ENCODE results near the gene ALDOC. TPM values are rescaled to one million over a fixed set of nuclear protein-coding genes. Genes with fewer than 3 reads are reported as not detected.

ALDOC gene
- total RNA-seq, 1 experiment from 2014 or later = 53.2 TPM

GRCh38 chr17:28527859-28528258 is 48.8 kb downstream of the ALDOC start:
- no peak overlapping the region for H2AK5ac ChIP-seq (ENCODE audit: insufficient read length, low read length)
- H3K4me1 ChIP-seq (ENCODE audit: insufficient read depth, low read length) = no peaks in the 10 kb centered on the region
- no peak overlapping the region for H4K91ac ChIP-seq (ENCODE audit: insufficient read length, low read depth, low read length)
- no CpG with 5 or more reads among the region's 2 CpGs for WGBS (ENCODE audit: extremely low coverage, insufficient read length, low lambda C conversion rate)
- Mint-ChIP-seq H3K27ac (no peak overlapping the region), H3K4me1 (peaks cover 2 to 24% of the 10 kb centered on the region in 2 experiments; a peak in 3 of 4 replicates), H3K27me3 (ENCODE audit: low read depth) (peaks cover 13% of the 10 kb centered on the region), H3K36me3 (ENCODE audit: insufficient read depth in 1 of 3, low read depth in 3 of 3) (no peaks in the 10 kb centered on the region), H3K9me3 (no peaks in the 10 kb centered on the region), H3K4me3 (no peak overlapping the region)
- TF ChIP-seq CTCF (conservative IDR thresholded peaks at IDR 0.05) = no peak
- H2BK20ac ChIP-seq (ENCODE audit: low read depth, low read length, poor library complexity, severe bottlenecking) = no peak overlapping the region
- no peak for DNase-seq
- H4K8ac ChIP-seq (replicated peaks; ENCODE audit: insufficient read length, low read depth, low read length) = no peak overlapping the region
- no peak overlapping the region for H4K5ac ChIP-seq (ENCODE audit: insufficient read length, low read depth, low read length)
- H3T11ph ChIP-seq (ENCODE audit: low read length) = no peak overlapping the region
- no peak overlapping the region for H2BK12ac ChIP-seq (ENCODE audit: insufficient read length, low read depth, low read length)
- H3K9ac ChIP-seq (ENCODE audit: extremely low read depth, insufficient read length, low read length) = no peak overlapping the region
- H3K27ac ChIP-seq (ENCODE audit: insufficient read length, low read depth, low read length) = no peak overlapping the region
- H3K4ac ChIP-seq (ENCODE audit: low read depth, low read length) = no peak overlapping the region
- no peak overlapping the region for H3K56ac ChIP-seq (ENCODE audit: insufficient read length, low read depth, low read length)
- no peaks in the 10 kb centered on the region for H3K27me3 ChIP-seq (ENCODE audit: insufficient read depth, low read length)
- H2BK15ac ChIP-seq (ENCODE audit: low read depth, low read length) = no peak overlapping the region
- H3K9me3 ChIP-seq (ENCODE audit: control insufficient read depth, low read depth, low read length) = no peaks in the 10 kb centered on the region
- H3K23me2 ChIP-seq (ENCODE audit: insufficient read length, low read depth, low read length, poor library complexity, severe bottlenecking) = no peaks in the 10 kb centered on the region
- H2AFZ ChIP-seq (ENCODE audit: low read length) = no peak overlapping the region
- no peak overlapping the region for H2BK120ac ChIP-seq (ENCODE audit: low read depth, low read length, poor library complexity, severe bottlenecking)
- H3K18ac ChIP-seq (ENCODE audit: insufficient read length, low read depth, low read length) = no peak overlapping the region
- H4K20me1 ChIP-seq (ENCODE audit: control insufficient read depth, insufficient read depth, insufficient read length) = no peaks in the 10 kb centered on the region
- H3K23ac ChIP-seq (ENCODE audit: insufficient read length, low read depth, low read length) = no peak overlapping the region
- no peak overlapping the region for H3K4me2 ChIP-seq (ENCODE audit: insufficient read depth, insufficient read length, low read length)
- H2BK5ac ChIP-seq (ENCODE audit: insufficient read length, low read length) = no peak overlapping the region
- no peaks in the 10 kb centered on the region for H3K79me2 ChIP-seq (ENCODE audit: insufficient read depth, low read length)
- no peak overlapping the region for H3K14ac ChIP-seq (ENCODE audit: insufficient read depth, low read length)
- no peaks in the 10 kb centered on the region for H3K79me1 ChIP-seq (ENCODE audit: insufficient read depth, low read depth, low read length, poor library complexity, severe bottlenecking)

Measured in H9 (cell line).